Neutrophil (primary cell): ENCODE measurements around the gene MGME1.

Experiments
- H3K27ac ChIP-seq: fragments of 200-600 bp; sonication (generic); 2 replicates; pipeline ENCODE4 v1.5.1; 2016; ENCODE audit warnings: mild to moderate bottlenecking, moderate library complexity
- H3K27me3 ChIP-seq: fragments of 200-600 bp; sonication (generic); 2 replicates; pipeline ENCODE4 v1.6.0; 2016; ENCODE audit warnings: mild to moderate bottlenecking
- H3K36me3 ChIP-seq: fragments of 200-600 bp; sonication (generic); 2 replicates; pipeline ENCODE4 v1.5.1; 2017
- H3K4me1 ChIP-seq, 2 experiments: fragments of 200-600 bp in 1 of 2; sonication (generic) in 1 of 2; 1 replicate in 1 of 2; 2 replicates in 1 of 2; pipeline versions ENCODE4 v1.5.1 to v1.6.1; 2013 to 2016; ENCODE audit warnings: low read depth in 1 of 2, low read length in 1 of 2, mild to moderate bottlenecking in 1 of 2, moderate library complexity in 1 of 2; ENCODE audit not compliant: control insufficient read depth in 1 of 2, insufficient read depth in 1 of 2
- H3K4me3 ChIP-seq, 2 experiments: fragments of 200-600 bp in 1 of 2; sonication (generic) in 1 of 2; 1 replicate in 1 of 2; 2 replicates in 1 of 2; pipeline ENCODE4 v1.5.1; 2013 to 2016; ENCODE audit warnings: low read depth in 1 of 2, low read length in 1 of 2, mild to moderate bottlenecking in 1 of 2, moderate library complexity in 1 of 2
- H3K9me3 ChIP-seq: fragments of 200-600 bp; sonication (generic); 2 replicates; pipeline ENCODE4 v1.5.1; 2016
- CTCF ChIP-seq: fragments of 200-600 bp; sonication (generic); IDR thresholded peaks from 2 replicates; pipeline ENCODE4 v1.5.1; 2016; ENCODE audit warnings: antibody characterized with exemption

The MGME1 gene

GRCh38 chr20:17998446-17998845, 29.6 kb downstream of the MGME1 start:
- Histone ChIP-seq H3K36me3 (no peaks in the 10 kb centered on the region), H3K27ac (no peak overlapping the region), H3K27me3 (no peaks in the 10 kb centered on the region), H3K4me1 (peaks cover 0 to 7% of the 10 kb centered on the region in 2 experiments), H3K9me3 (no peaks in the 10 kb centered on the region), H3K4me3 (no peak overlapping the region)
- no peak for TF ChIP-seq CTCF

GRCh38 chr20:17999566-17999965, 30.7 kb downstream of the MGME1 start:
- no peaks in the 10 kb centered on the region for H3K27me3 ChIP-seq
- no peak for TF ChIP-seq CTCF
- no peaks in the 10 kb centered on the region for H3K36me3 ChIP-seq
- H3K9me3 ChIP-seq, result no peaks in the 10 kb centered on the region
- peaks cover 0 to 7% of the 10 kb centered on the region in 2 experiments for H3K4me1 ChIP-seq
- no peak overlapping the region for H3K4me3 ChIP-seq
- no peak overlapping the region for H3K27ac ChIP-seq

- Histone ChIP-seq H3K36me3 (no peaks in the 10 kb centered on the region), H3K27ac (no peak overlapping the region), H3K4me3 (no peak overlapping the region), H3K9me3 (no peaks in the 10 kb centered on the region), H3K27me3 (no peaks in the 10 kb centered on the region), H3K4me1 (peaks cover 0 to 1% of the 10 kb centered on the region in 2 experiments)
- TF ChIP-seq CTCF, result no peak
Measured at GRCh38 chr20:18001131-18001921, 32.5 kb downstream of the MGME1 start.

- H3K4me1 ChIP-seq, result no peaks in the 10 kb centered on the region
- no peaks in the 10 kb centered on the region for H3K9me3 ChIP-seq
- H3K27me3 ChIP-seq, result no peaks in the 10 kb centered on the region
- H3K27ac ChIP-seq, result no peak overlapping the region
- H3K36me3 ChIP-seq, result no peaks in the 10 kb centered on the region
- no peak for TF ChIP-seq CTCF
- no peak overlapping the region for H3K4me3 ChIP-seq
Measured at GRCh38 chr20:18003897-18004296, 35.1 kb downstream of the MGME1 start.

GRCh38 chr20:18004384-18005031, 35.7 kb downstream of the MGME1 start:
- H3K9me3 ChIP-seq, result no peaks in the 10 kb centered on the region
- H3K36me3 ChIP-seq, result no peaks in the 10 kb centered on the region
- TF ChIP-seq CTCF, result no peak
- no peak overlapping the region for H3K4me3 ChIP-seq
- no peaks in the 10 kb centered on the region for H3K4me1 ChIP-seq
- no peaks in the 10 kb centered on the region for H3K27me3 ChIP-seq
- H3K27ac ChIP-seq, result no peak overlapping the region
